Colonic mucosa (tissue), 4 donors: Measurements from ENCODE around the gene ZCCHC8. TPM values are rescaled to one million over a fixed set of nuclear protein-coding genes. Genes with fewer than 3 reads are reported as not detected.
"Not testable (repeated sequence)": the region's sequence is repeated elsewhere in the genome, so short reads cannot be mapped to it uniquely, and the experiment has no call there.

Experiments used
- DNase-seq: peaks from one replicate; pipeline ENCODE4 v3.0.0-alpha.2; 2020
- H3K27ac ChIP-seq: fragments of 200-600 bp; one replicate; pipeline ENCODE4 v1.8.0; 2021
- H3K27me3 ChIP-seq: fragments of 200-600 bp; one replicate; pipeline ENCODE4 v1.8.0; 2021
- H3K36me3 ChIP-seq: fragments of 200-600 bp; one replicate; pipeline ENCODE4 v1.8.0; 2021
- H3K4me1 ChIP-seq: fragments of 200-600 bp; one replicate; pipeline ENCODE4 v1.8.0; 2021; ENCODE audit warnings: mild to moderate bottlenecking
- H3K4me3 ChIP-seq: fragments of 200-600 bp; one replicate; pipeline ENCODE4 v1.8.0; 2021
- H3K9ac ChIP-seq, 2 donors: one replicate each; pipeline ENCODE4 v1.7.0; 2013; ENCODE audit warnings: control low read depth in 2 of 2, low read depth in 2 of 2, low read length in 2 of 2
- H3K9me3 ChIP-seq: fragments of 200-600 bp; one replicate; pipeline ENCODE4 v1.8.0; 2021
- CTCF ChIP-seq: fragments of 200-600 bp; IDR thresholded peaks from one replicate; pipeline ENCODE4 v1.8.0; 2022; ENCODE audit warnings: antibody characterized with exemption, mild to moderate bottlenecking
- intact Hi-C: fragments of 100-400 bp; cut with DNase I; formaldehyde crosslinking; loops from one replicate; pipeline ENCODE4 v1.14.1; 2022
- total RNA-seq, 2 donors: library from RNA; stranded (reverse); fragmentation: NEBNext Ultra II Directional in 1 of 2; extraction: Animal tissue kit (Norgen Biotek cat#: 25700) in 1 of 2; gene quantifications; one replicate each; pipeline ENCODE4 v1.2.1, GENCODE V29; 2021
- donor health status: healthy.
- donor health status: DM: no; HTN: no; CAD: no.
- donor health status: DM: no; HTN: no; CAD: no.

Gene ZCCHC8
- total RNA-seq, 2 donors from 2014 or later, result 17.7 to 20.3 TPM

- Histone ChIP-seq H3K27me3 (no peaks in the 10 kb centered on the region), H3K9ac (no peak overlapping the region), H3K4me1 (peaks cover 4% of the 10 kb centered on the region), H3K4me3 (no peak overlapping the region), H3K9me3 (no peaks in the 10 kb centered on the region), H3K27ac (no peak overlapping the region), H3K36me3 (no peaks in the 10 kb centered on the region)
- TF ChIP-seq CTCF, result no peak
- intact Hi-C loops, result no loop called here
- DNase-seq, result no peak
Observed at GRCh38 chr12:122454739-122455138, 46.0 kb downstream of the ZCCHC8 start.

GRCh38 chr12:122454250-122454721 is 46.4 kb downstream of the ZCCHC8 start:
- H3K36me3 ChIP-seq, result no peaks in the 10 kb centered on the region
- TF ChIP-seq CTCF, result no peak
- H3K4me1 ChIP-seq, result peaks cover 4% of the 10 kb centered on the region
- H3K9me3 ChIP-seq, result no peaks in the 10 kb centered on the region
- DNase-seq, result no peak
- H3K27ac ChIP-seq, result no peak overlapping the region
- H3K4me3 ChIP-seq, result no peak overlapping the region
- no peaks in the 10 kb centered on the region for H3K27me3 ChIP-seq
- intact Hi-C loops, result no loop called here
- H3K9ac ChIP-seq, result no peak overlapping the region

- peaks cover 4% of the 10 kb centered on the region for H3K4me1 ChIP-seq
- H3K9me3 ChIP-seq, result no peaks in the 10 kb centered on the region
- H3K27ac ChIP-seq, result no peak overlapping the region
- no peak overlapping the region for H3K4me3 ChIP-seq
- no peaks in the 10 kb centered on the region for H3K36me3 ChIP-seq
- no peak overlapping the region for H3K9ac ChIP-seq
- no peaks in the 10 kb centered on the region for H3K27me3 ChIP-seq
- no peak for TF ChIP-seq CTCF
- no peak for DNase-seq
- intact Hi-C loops, result no loop called here
Observed at GRCh38 chr12:122452701-122453285, 47.9 kb downstream of the ZCCHC8 start.

- intact Hi-C loops, result no loop called here
- H3K4me1 ChIP-seq, result peaks cover 4% of the 10 kb centered on the region
- TF ChIP-seq CTCF, result no peak
- no peaks in the 10 kb centered on the region for H3K9me3 ChIP-seq
- no peak overlapping the region for H3K9ac ChIP-seq
- H3K4me3 ChIP-seq, result no peak overlapping the region
- no peaks in the 10 kb centered on the region for H3K27me3 ChIP-seq
- no peak overlapping the region for H3K27ac ChIP-seq
- no peaks in the 10 kb centered on the region for H3K36me3 ChIP-seq
- peak; percentile 36 for DNase-seq
Observed at GRCh38 chr12:122449317-122449716, 51.4 kb downstream of the ZCCHC8 start.

- H3K36me3 ChIP-seq, H3K27me3 ChIP-seq, H3K9me3 ChIP-seq, intact Hi-C loops, H3K4me1 ChIP-seq, DNase-seq, H3K27ac ChIP-seq, H3K9ac ChIP-seq, H3K4me3 ChIP-seq: not testable (repeated sequence)
Observed at GRCh38 chr12:122447825-122448224, 52.9 kb downstream of the ZCCHC8 start.

GRCh38 chr12:122446390-122446789 is 54.3 kb downstream of the ZCCHC8 start:
- DNase-seq, H3K4me3 ChIP-seq, H3K36me3 ChIP-seq, H3K27ac ChIP-seq, H3K4me1 ChIP-seq, intact Hi-C loops, H3K9ac ChIP-seq, H3K9me3 ChIP-seq, H3K27me3 ChIP-seq: not testable (repeated sequence)

GRCh38 chr12:122444071-122444470 is 56.7 kb downstream of the ZCCHC8 start:
- H3K9ac ChIP-seq, DNase-seq, H3K27ac ChIP-seq, H3K27me3 ChIP-seq, H3K36me3 ChIP-seq, H3K9me3 ChIP-seq, H3K4me1 ChIP-seq, intact Hi-C loops, H3K4me3 ChIP-seq: not testable (repeated sequence)

- H3K36me3 ChIP-seq, DNase-seq, H3K27me3 ChIP-seq, H3K9ac ChIP-seq, H3K27ac ChIP-seq, intact Hi-C loops, H3K4me1 ChIP-seq, H3K4me3 ChIP-seq, H3K9me3 ChIP-seq: not testable (repeated sequence)
Observed at GRCh38 chr12:122438822-122439221, 61.9 kb downstream of the ZCCHC8 start.
